GM12892 (cell line): ENCODE results near the gene SLC38A10.

Source experiments
- POLR2A ChIP-seq: IDR thresholded peaks from 2 replicates; pipeline ENCODE4 v1.6.1; 2011; ENCODE audit warnings: low read depth, low read length, control low read depth
- POLR2AphosphoS5 ChIP-seq: IDR thresholded peaks from 2 replicates; pipeline ENCODE4 v1.6.1; 2011; ENCODE audit warnings: low read depth, low read length, control low read depth

GRCh38 chr17:81295676-81296381 is 722 bp upstream of the SLC38A10 start:
- TF ChIP-seq POLR2A, result no peak
- TF ChIP-seq POLR2AphosphoS5, result no peak
